HT1080 (cell line): ENCODE measurements around the gene RNF223. TPM values are rescaled to one million over a fixed set of nuclear protein-coding genes. Genes with fewer than 3 reads are reported as not detected.
A peak's percentile ranks its signal among the peaks of the same experiment; 100 is the strongest.
"Not testable (repeated sequence)": the region's sequence is repeated elsewhere in the genome, so short reads cannot be mapped to it uniquely, and the experiment has no call there.

Source experiments
- DNase-seq: peaks from one replicate; pipeline ENCODE4 v3.0.0-alpha.2; 2015; ENCODE audit warnings: low read depth
- total RNA-seq: library from RNA; depleted of rRNA; stranded (reverse); fragments of >200 nt; shearing (Covaris generic); gene quantifications from 2 replicates; pipeline ENCODE4 v1.2.3, GENCODE V29; 2014; rRNA removed

The RNF223 gene
- total RNA-seq, 1 experiment from 2014 or later: not detected

DNA sequence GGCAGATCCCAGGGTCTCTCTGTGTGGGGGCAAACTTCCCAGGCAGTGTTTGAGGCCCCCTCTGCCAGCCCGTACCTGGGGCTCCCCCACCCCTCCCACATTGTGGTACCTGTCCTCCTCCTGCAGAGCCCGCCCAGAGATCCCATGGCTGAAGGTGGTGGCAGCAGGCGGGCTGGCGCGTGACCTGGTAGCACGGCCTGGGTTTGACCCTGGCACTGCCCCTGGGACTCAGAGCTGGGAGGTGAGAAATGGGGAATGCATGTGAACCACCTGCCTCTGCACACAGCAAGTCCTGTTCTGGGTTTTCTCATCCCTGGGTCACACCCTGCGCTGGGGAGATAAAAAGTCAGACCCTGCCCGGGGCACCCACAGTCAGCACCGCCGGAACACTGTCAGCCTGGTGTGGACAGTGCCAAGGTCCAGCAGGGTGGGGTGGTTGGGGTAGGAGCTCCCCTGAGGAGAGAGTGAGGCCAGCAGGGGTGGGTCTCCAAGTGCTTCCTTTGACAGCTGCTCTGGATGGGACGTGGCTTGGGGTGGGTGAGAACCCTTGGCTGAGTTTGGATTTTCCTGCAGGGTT is 42.4 kb downstream of the RNF223 start:
- DNase-seq: no peak

DNA sequence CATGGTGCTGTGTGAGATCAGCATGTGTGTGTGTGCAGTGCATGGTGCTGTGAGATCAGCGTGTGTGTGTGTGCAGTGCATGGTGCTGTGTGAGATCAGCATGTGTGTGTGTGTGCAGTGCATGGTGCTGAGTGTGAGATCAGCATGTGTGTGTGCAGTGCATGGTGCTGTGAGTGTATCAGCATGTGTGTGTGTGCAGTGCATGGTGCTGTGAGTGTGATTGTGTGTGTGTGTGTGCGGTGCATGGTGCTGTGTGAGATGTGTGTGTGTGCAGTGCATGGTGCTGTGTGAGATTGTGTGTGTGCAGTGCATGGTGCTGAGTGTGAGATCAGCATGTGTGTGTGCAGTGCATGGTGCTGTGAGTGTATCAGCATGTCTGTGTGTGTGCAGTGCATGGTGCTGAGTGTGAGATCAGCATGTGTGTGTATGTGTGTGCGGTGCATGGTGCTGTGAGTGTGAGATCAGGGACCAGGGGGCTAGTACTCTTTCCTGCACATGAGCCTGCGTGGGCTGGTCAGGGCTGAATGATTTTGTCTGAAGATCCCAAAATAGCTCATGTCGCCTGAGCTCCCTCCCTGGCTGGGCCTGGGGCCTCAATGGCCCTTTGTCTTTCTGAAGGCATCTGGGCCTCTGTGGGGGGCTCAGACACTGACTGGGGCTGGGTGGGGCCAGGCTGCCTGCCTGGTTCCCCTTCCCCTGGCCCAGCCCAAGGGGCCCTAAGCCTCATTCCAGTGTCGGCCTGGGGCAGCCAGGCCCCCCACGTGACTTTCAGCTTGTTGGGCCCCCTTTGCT is 43.0 kb downstream of the RNF223 start:
- DNase-seq: not testable (repeated sequence)

DNA sequence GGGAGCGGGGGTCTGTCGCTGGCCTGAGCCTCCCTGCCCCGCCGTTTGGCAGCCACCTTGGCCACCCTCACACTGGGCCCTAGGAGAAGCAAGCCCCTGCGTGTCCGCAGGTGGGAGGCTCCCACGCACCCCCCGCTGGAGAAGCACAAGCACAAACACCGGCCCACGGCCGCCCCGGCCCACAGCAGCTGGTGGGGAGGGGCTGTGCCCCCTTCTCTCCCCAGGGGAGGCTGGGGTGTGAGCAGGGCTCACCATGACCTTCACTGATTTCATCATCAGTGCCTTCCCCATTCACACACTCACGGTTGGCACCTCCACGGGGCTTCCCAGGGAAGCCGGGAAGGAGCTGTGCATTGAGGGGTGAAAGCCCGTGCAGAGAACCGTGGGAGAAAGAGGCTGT is 46.3 kb downstream of the RNF223 start:
- no peak for DNase-seq

DNA sequence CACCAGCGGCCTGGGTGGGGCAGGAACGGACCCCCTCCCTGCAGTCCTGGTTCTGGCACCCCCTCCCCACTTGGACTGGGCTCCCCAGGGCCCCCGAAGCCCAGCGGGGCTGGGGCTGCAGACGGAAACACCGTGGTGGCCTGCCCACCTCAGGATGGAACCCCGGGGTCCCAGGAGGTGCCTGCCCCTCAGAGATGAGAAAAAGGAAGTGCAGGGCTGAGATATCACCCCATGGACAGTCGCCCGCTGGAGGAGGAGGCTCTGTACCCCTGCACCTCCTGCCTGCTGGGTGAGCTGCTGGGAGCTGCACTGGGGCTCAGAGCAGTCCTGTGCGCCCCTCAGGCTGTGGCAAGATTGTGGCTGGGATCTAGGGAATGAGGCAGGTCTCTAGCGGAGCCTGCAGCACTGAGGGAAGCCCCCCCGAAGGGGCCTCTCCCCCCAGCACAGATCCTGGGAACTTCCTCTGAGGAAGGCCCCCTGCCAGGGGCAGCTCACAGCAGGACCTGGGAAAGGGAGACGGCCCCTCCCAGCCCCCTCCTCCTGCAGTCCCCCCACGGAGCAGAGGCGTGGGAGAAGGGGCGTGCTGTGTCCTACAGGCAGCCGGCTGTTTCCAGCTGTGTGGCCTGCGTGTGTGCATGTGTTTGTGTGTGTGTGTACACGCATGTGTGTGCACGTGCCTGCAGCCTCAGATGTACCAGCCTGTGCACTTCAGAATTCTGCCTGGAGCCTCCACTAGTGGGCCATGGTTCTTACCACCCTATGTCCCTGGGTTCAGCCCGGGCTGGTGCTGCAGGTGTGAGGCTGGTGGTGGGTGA is 47.3 kb downstream of the RNF223 start:
- no peak for DNase-seq

DNA sequence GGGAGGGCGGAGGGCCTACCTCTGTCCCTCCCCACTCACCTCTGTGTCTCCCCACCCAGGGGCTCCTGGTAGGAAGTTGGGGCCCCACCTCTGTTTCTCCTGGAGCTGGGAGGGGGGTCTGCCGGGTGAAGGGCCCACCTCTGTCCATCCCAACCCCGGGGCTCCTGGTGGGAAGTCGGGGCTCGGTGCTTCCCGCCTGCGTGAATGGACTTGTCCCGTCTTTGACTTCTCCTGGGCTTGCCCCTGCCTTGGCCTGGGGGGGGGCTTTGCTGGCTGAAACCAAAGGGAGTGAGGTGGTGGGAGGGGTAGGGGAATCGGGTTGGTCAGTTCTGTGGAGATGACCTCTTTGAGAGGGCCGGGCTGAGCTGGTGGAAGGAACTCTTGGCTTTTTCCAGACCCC is 48.4 kb downstream of the RNF223 start:
- DNase-seq: no peak

DNA sequence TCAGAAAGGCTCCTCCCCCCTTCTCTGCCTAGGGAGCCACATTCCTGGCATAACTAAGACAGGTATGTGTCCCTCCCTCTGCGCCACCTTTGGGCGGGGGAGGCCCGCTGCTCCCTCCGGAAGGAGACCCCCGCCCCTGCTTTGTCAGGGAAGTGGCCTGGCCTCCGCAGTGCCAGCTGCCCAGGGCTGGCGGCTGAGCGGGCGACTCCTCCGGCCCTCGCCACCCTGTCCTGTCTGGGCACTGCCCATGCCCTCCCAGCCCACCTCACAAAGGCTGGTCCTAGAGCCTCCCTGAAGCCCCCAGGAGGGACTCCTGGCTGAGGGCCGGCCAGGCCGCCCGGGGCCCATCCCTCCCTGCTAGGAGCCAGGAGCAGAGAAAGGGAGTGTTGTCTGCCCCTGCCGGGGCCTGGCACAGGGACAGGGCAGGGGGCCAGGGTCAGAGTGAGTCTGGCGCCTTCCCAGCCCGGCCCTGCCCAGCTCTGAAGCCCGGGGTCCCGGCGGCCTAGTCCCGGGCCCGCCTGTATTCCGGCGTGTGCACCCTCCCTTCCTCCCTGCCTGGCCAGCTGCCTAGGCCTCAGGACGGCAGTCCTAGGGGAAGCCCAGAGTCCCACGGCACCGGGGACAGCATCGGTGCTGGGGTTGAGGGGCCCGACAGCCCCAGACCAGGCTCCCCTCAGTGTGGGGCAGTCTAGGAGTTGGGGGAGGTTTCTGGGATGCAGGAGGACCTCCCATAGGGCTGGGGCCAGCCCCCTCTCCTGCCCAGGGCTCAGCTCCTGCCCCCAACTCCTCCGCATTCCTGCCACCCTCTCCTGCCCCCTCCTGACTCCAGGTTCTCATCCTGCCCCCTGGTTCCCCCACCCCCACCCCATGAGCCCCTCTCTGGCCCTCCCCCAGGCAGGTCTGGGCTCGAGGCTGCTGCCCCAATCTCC is 49.1 kb downstream of the RNF223 start:
- peak; percentile 50 for DNase-seq

DNA sequence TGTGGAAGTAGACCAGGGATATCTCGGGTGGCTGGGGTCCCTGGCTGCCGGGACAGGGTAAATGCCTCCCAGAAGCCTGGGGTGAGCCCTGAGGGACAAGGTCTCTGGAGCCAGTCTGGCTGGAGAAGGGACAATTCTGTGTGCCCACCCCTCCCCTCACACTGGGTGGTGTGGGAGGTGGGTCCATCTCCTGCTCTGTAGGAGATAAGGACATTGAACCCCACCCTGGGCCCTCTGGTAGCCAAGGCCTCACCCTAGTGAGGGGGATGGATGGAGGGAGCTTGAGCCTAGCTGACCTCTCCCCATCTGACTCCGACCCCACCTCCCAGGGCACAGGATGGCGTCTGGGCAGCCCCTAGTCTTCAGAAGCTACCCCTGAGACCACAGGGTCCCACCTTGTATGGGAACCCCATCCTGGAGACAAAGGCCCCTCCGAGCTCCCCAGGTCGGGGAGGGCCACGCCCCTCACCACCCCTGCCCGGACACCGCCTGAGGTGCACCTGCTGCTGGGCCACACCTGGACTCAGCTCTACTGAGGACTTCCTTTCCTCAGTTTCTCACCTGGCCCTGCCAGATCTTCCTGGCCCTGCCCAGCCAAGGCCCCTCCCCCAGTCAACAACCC is 49.8 kb downstream of the RNF223 start:
- DNase-seq: no peak

DNA sequence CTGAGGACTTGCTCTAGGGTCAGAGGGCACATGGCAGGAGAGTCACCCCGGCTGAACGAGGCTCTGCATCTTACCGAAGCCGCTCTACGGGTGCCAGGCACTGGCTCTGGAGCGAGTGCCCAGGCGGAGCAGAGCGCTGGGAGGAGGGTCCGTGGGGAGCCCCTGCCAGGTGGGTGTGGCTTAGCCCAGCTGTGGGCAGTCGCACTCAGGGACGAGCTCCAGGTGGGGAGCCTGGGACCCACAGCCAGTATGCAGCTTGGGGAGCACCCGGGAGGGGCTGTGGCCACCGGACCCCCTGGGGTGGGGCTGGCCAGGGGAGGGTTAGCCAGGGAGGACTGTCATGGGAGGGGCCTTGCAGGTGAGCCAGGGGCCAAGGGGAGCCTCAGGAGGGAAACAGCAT is 50.4 kb downstream of the RNF223 start:
- DNase-seq: no peak

DNA sequence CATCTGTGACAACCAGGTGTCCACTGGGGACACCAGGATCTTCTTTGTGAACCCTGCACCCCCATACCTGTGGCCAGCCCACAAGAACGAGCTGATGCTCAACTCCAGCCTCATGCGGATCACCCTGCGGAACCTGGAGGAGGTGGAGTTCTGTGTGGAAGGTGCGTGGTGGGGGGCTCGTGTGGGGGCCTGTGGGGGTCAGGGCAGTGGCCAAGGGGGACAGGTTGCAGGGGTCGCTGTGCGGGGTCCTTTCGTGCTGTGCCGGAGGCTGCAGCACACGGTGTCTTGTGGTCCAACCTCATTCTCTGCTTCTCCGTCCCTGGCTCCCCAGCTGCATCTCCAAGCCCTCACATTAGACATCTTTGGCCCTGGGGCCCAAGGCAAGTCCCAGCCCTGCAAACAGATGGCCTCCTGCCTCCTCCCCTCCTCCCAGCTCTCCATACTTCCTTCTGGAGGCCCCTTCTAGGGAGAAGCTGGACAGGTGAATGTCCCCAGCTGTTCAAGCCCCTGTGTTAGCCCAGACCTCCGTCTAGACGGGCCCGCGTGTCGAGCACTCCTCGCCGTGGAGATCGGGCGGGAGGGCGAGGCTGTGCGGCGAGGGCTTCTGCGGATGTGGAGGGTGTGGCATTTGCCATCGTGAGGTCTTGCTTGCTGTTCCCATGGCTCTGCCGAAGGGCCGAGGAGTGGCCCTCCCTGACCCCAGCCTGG is 51.6 kb downstream of the RNF223 start:
- DNase-seq: no peak

DNA sequence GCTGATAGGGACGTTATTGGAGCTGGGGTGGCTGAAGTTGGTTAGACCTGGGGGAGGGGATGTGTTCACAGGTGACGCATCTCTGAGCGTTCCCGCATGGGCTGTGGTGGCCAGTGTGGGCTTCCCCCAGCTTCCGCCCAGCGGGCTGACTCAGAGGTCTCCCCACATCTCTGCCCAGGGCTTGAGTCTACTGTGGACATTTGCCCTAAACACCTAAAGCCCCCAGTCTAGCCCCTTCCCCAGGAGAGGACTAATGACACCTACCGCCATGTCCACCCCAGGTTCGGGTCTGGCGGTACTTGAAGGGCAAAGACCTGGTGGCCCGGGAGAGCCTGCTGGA is 52.2 kb downstream of the RNF223 start:
- DNase-seq: peak; percentile 89

DNA sequence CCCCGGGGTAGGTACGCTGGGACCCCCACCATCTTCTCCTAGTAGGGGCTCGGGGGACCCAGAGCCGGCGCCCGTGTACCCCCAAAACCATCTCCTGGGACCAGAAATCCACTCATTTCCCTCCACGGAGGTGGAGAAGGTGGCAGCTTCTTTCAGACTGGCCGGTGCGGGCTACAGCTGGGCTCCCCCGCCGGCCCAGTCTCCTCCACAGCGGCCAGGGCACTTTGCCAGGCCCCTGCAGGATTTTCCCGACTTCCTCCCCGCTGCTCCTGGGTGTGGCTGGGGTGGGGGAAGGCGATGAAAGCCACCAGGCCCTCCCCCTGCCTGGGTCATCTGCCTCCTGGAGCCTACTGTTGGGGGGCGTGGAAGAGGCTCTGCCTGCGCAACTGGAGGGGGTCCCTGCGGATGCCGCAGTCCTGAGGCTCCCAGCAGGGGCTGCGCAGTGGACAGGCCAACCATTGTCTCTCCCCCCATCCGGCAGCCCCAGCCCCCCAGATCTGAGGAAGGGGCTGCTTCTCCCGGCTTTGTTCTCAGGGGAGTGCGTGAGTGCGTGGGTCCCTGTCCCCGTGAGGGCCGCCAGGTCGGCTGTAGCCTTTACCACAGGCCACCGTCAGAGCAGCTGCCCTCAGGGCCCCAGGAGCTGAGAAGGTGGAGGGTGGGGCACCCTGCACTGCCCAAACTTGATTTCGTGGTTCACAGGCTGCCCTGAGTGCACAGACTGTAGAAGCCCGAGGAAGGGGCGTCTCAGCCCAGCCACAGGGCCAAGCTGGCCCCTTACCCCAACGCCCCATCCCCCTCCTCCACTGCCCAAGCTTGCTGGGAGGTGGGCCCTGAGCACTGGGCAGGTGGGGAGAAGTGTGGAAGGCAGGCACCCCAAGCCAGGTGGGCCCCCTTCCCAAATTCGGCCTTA is 52.8 kb downstream of the RNF223 start:
- DNase-seq: peak; percentile 87

Other genes with a start within 250 kb of the RNF223 start
- gene SAMD11, start 150.4 kb downstream of the RNF223 start, total RNA-seq: 0.37 and 0.50 TPM in 2 replicates
- gene NOC2L, start 115.0 kb downstream of the RNF223 start, total RNA-seq: 312 and 330 TPM in 2 replicates
- 10.7 and 12.6 TPM in 2 replicates for gene KLHL17, start 113.7 kb downstream of the RNF223 start, total RNA-seq
- 2.5 and 3.3 TPM in 2 replicates for gene PLEKHN1, start 107.8 kb downstream of the RNF223 start, total RNA-seq
- gene PERM1, start 92.2 kb downstream of the RNF223 start, total RNA-seq: 0.50 TPM in 1 of 2 replicates, not detected in the other
- 3.5 and 7.6 TPM in 2 replicates for gene HES4, start 74.2 kb downstream of the RNF223 start, total RNA-seq
- gene ISG15, start 60.8 kb downstream of the RNF223 start, total RNA-seq: 48.6 and 53.3 TPM in 2 replicates
- gene AGRN, start 54.2 kb downstream of the RNF223 start, total RNA-seq: 89.9 and 101 TPM in 2 replicates
- 17.8 and 19.8 TPM in 2 replicates for gene C1orf159, start 41.8 kb upstream of the RNF223 start, total RNA-seq
- gene TTLL10, start 99.6 kb upstream of the RNF223 start, total RNA-seq: not detected in 2 replicates
- not detected in 2 replicates for gene TNFRSF18, start 132.3 kb upstream of the RNF223 start, total RNA-seq
- gene TNFRSF4, start 139.8 kb upstream of the RNF223 start, total RNA-seq: 0.88 TPM in 1 of 2 replicates, not detected in the other
- gene SDF4, start 157.7 kb upstream of the RNF223 start, total RNA-seq: 110 and 119 TPM in 2 replicates
- gene B3GALT6, start 157.9 kb upstream of the RNF223 start, total RNA-seq: 27.3 and 37.6 TPM in 2 replicates
- gene C1QTNF12, start 172.4 kb upstream of the RNF223 start, total RNA-seq: 0.40 and 1.5 TPM in 2 replicates
- 125 and 139 TPM in 2 replicates for gene UBE2J2, start 199.5 kb upstream of the RNF223 start, total RNA-seq
- gene SCNN1D, start 206.1 kb upstream of the RNF223 start, total RNA-seq: 0.20 and 0.59 TPM in 2 replicates
- 28.9 and 34.9 TPM in 2 replicates for gene ACAP3, start 233.6 kb upstream of the RNF223 start, total RNA-seq
- 42.0 and 43.9 TPM in 2 replicates for gene PUSL1, start 234.3 kb upstream of the RNF223 start, total RNA-seq